LNCAP (cell line): ENCODE measurements around the gene PWWP2B.

Source experiments
- CTCF ChIP-seq: fragments of 450-650 bp; IDR thresholded peaks from 2 replicates; pipeline ENCODE4 v1.5.1; 2017; ENCODE audit warnings: mild to moderate bottlenecking

Gene PWWP2B

GRCh38 chr10:132450825-132451505, 54.0 kb downstream of the PWWP2B start:
- no peak for TF ChIP-seq CTCF

- TF ChIP-seq CTCF, result no peak
Observed at GRCh38 chr10:132451506-132452215, 54.7 kb downstream of the PWWP2B start.

- TF ChIP-seq CTCF, result peak; percentile 15; the same call in 1 of the 2 replicates
Observed at GRCh38 chr10:132452216-132452650, 55.2 kb downstream of the PWWP2B start.

GRCh38 chr10:132452651-132453469, 55.9 kb downstream of the PWWP2B start:
- peak; percentile 95 for TF ChIP-seq CTCF

- peak; percentile 28; the same call in 1 of the 2 replicates for TF ChIP-seq CTCF
Observed at GRCh38 chr10:132453470-132453861, 56.5 kb downstream of the PWWP2B start.

- no peak for TF ChIP-seq CTCF
Observed at GRCh38 chr10:132454296-132455198, 57.5 kb downstream of the PWWP2B start.
